HepG2 (cell line): ENCODE data around the gene GPR137. TPM values are rescaled to one million over a fixed set of nuclear protein-coding genes. Genes with fewer than 3 reads are reported as not detected.
A peak's percentile ranks its signal among the peaks of the same experiment; 100 is the strongest.

Experiments
- ATAD3A ChIP-seq: sonication (generic); formaldehyde crosslinking; IDR thresholded peaks from 2 replicates; pipeline ENCODE4 v1.4.0; 2020; ENCODE audit warnings: missing genetic modification reagents
- CBX1 ChIP-seq: IDR thresholded peaks from one replicate; pipeline ENCODE4 v1.6.1; 2016; ENCODE audit warnings: antibody characterized with exemption, low read depth
- DR1 ChIP-seq: sonication (generic); formaldehyde crosslinking; IDR thresholded peaks from 2 replicates; pipeline ENCODE4 v1.8.0; 2021; ENCODE audit warnings: mild to moderate bottlenecking, missing genetic modification reagents, inconsistent platforms
- GTF2F1 ChIP-seq: fragments of 150-350 bp; IDR thresholded peaks from 2 replicates; pipeline ENCODE4 v1.6.1; 2014; ENCODE audit warnings: low read length
- HIVEP1 ChIP-seq: sonication (generic); formaldehyde crosslinking; IDR thresholded peaks from 2 replicates; pipeline ENCODE4 v1.4.0; 2020; ENCODE audit warnings: mild to moderate bottlenecking, missing genetic modification reagents
- KDM5B ChIP-seq: sonication (generic); formaldehyde crosslinking; IDR thresholded peaks from 2 replicates; pipeline ENCODE4 v1.4.0; 2020; ENCODE audit warnings: missing genetic modification reagents, mild to moderate bottlenecking, borderline replicate concordance
- MXD4 ChIP-seq: IDR thresholded peaks from 2 replicates; pipeline ENCODE4 v1.6.1; 2016; ENCODE audit warnings: mild to moderate bottlenecking, missing biosample characterization, missing genetic modification reagents
- POGZ ChIP-seq: sonication (generic); formaldehyde crosslinking; IDR thresholded peaks from 2 replicates; pipeline ENCODE4 v1.4.0; 2020; ENCODE audit warnings: mild to moderate bottlenecking, missing genetic modification reagents
- RBM22 ChIP-seq: fragments of 200-400 bp; formaldehyde crosslinking; optimal IDR thresholded peaks from 2 replicates; pipeline ENCODE3; 2017; ENCODE audit warnings: mild to moderate bottlenecking, low read length, moderate library complexity
- REL ChIP-seq: sonication (generic); formaldehyde crosslinking; conservative IDR thresholded peaks from 2 replicates; pipeline ENCODE4 v1.8.0; 2022; ENCODE audit warnings: mild to moderate bottlenecking, missing genetic modification reagents, moderate library complexity
- RFX1 ChIP-seq: fragments of 450-650 bp; IDR thresholded peaks from 2 replicates; pipeline ENCODE4 v1.6.1; 2017
- SIN3A ChIP-seq: IDR thresholded peaks from 2 replicates; pipeline ENCODE4 v1.6.1; 2011; ENCODE audit warnings: low read depth, mild to moderate bottlenecking, control low read depth, low read length, borderline replicate concordance
- SMARCC2 ChIP-seq: fragments of 450-650 bp; IDR thresholded peaks from 2 replicates; pipeline ENCODE4 v1.6.1; 2017; ENCODE audit warnings: antibody characterized with exemption, mild to moderate bottlenecking
- SP2 ChIP-seq: sonication (generic); formaldehyde crosslinking; IDR thresholded peaks from 2 replicates; pipeline ENCODE4 v1.5.1; 2020; ENCODE audit warnings: mild to moderate bottlenecking, missing genetic modification reagents
- TOPORS ChIP-seq: sonication (generic); formaldehyde crosslinking; IDR thresholded peaks from 2 replicates; pipeline ENCODE4 v1.8.0; 2023; ENCODE audit warnings: mild to moderate bottlenecking, missing genetic modification reagents
- ZBTB33 ChIP-seq: sonication (generic); formaldehyde crosslinking; IDR thresholded peaks from 2 replicates; pipeline ENCODE4 v1.4.0; 2020; ENCODE audit warnings: missing genetic modification reagents
- ZC3H4 ChIP-seq: sonication (generic); formaldehyde crosslinking; IDR thresholded peaks from 2 replicates; pipeline ENCODE4 v1.4.0; 2020; ENCODE audit warnings: missing genetic modification reagents, borderline replicate concordance
- ZFP82 ChIP-seq: sonication (generic); formaldehyde crosslinking; IDR thresholded peaks from 2 replicates; pipeline ENCODE4 v1.5.1; 2020; ENCODE audit warnings: mild to moderate bottlenecking, missing genetic modification reagents, borderline replicate concordance
- ZNF12 ChIP-seq: sonication (generic); formaldehyde crosslinking; IDR thresholded peaks from 2 replicates; pipeline ENCODE4 v1.5.0; 2020; ENCODE audit warnings: missing genetic modification reagents
- ZNF24 ChIP-seq: fragments of 450-650 bp; IDR thresholded peaks from 2 replicates; pipeline ENCODE4 v1.6.1; 2017; ENCODE audit warnings: antibody characterized with exemption, mild to moderate bottlenecking
- ZNF282 ChIP-seq: fragments of 450-650 bp; IDR thresholded peaks from 2 replicates; pipeline ENCODE4 v1.6.1; 2018; ENCODE audit not compliant: partially characterized antibody
- ZNF326 ChIP-seq: sonication (generic); formaldehyde crosslinking; IDR thresholded peaks from 2 replicates; pipeline ENCODE4 v1.4.0; 2020; ENCODE audit warnings: missing genetic modification reagents, borderline replicate concordance
- ZNF546 ChIP-seq: sonication (generic); formaldehyde crosslinking; conservative IDR thresholded peaks from 2 replicates; pipeline ENCODE4 v1.8.1; 2023; ENCODE audit warnings: mild to moderate bottlenecking, missing genetic modification reagents
- ZNF672 ChIP-seq: sonication (generic); formaldehyde crosslinking; IDR thresholded peaks from 2 replicates; pipeline ENCODE4 v1.8.1; 2022; ENCODE audit warnings: missing genetic modification reagents
- ZNF720 ChIP-seq: sonication (generic); formaldehyde crosslinking; IDR thresholded peaks from 2 replicates; pipeline ENCODE4 v1.4.0; 2020; ENCODE audit warnings: missing genetic modification reagents
- ZNF790 ChIP-seq: sonication (generic); formaldehyde crosslinking; IDR thresholded peaks from 2 replicates; pipeline ENCODE4 v1.8.0; 2022; ENCODE audit warnings: missing genetic modification reagents, mild to moderate bottlenecking, borderline replicate concordance
- ZNF841 ChIP-seq: sonication (generic); formaldehyde crosslinking; IDR thresholded peaks from 2 replicates; pipeline ENCODE4 v1.8.1; 2023; ENCODE audit warnings: missing genetic modification reagents, borderline replicate concordance
- polyA plus RNA-seq, 8 experiments: library from polyadenylated mRNA; depleted of rRNA in 3 of 8; stranded (reverse) in 7 of 8; unstranded in 1 of 8; fragments of >200 nt; fragmentation: Illumina TruSeq in 4 of 8; extraction: Trizol in 4 of 8; gene quantifications; 2 replicates each; pipeline versions ENCODE4 v1.2.1 to v1.2.3, GENCODE V29; 2011 to 2016; ENCODE audit warnings: low read depth in 4 of 8, missing spikeins in 1 of 8, mixed read lengths in 1 of 8; ENCODE audit not compliant: insufficient read depth in 1 of 8
- total RNA-seq, 5 experiments: library from RNA; depleted of rRNA; stranded (reverse); fragments of >200 nt; fragmentation: Illumina TruSeq; extraction: Trizol; gene quantifications; 2 replicates each; pipeline ENCODE4 v1.2.3, GENCODE V29; 2016; ENCODE audit warnings: low read depth in 1 of 5
- TF ChIP-seq, protein P1 (sequence below): sonication (generic); formaldehyde crosslinking; IDR thresholded peaks from 2 replicates; pipeline ENCODE4 v1.8.0; 2022; ENCODE audit warnings: mild to moderate bottlenecking, missing genetic modification reagents; ENCODE audit not compliant: insufficient replicate concordance
- TF ChIP-seq, protein P2 (sequence below): sonication (generic); formaldehyde crosslinking; IDR thresholded peaks from 2 replicates; pipeline ENCODE4 v1.9.0; 2021; ENCODE audit warnings: missing genetic modification reagents, mild to moderate bottlenecking, borderline replicate concordance

GPR137 gene
- total and polyA plus RNA-seq, 2 of the 13 experiments (the other 11 are each of a cell fraction or from before 2014, with no cell fraction given): 8.5 to 13.2 TPM

- TF ChIP-seq ZBTB33 (CRISPR knock-in tag) (no peak), DR1 (CRISPR knock-in tag) (no peak; the same call in 1 of the 2 replicates), SP2 (CRISPR knock-in tag) (peak; percentile 59), ZNF672 (no peak), ZNF841 (CRISPR knock-in tag) (no peak), ZNF546 (CRISPR knock-in tag) (peak; percentile 91), MXD4 (CRISPR knock-in tag) (peak; percentile 77; the same call in 1 of the 2 replicates), HIVEP1 (CRISPR knock-in tag) (no peak), RBM22 (no peak), KDM5B (CRISPR knock-in tag) (no peak), TOPORS (CRISPR knock-in tag) (0 out of 2 replicates have a peak, but pooled peaks have one; percentile 63), ZNF790 (CRISPR knock-in tag) (no peak; the same call in 1 of the 2 replicates), ZNF24 (no peak), ZNF282 (no peak), ZFP82 (CRISPR knock-in tag) (no peak), GTF2F1 (no peak), ATAD3A (CRISPR knock-in tag) (no peak), SIN3A (peak; percentile 60; the same call in 1 of the 2 replicates), ZNF720 (CRISPR knock-in tag) (no peak), POGZ (CRISPR knock-in tag) (no peak), ZC3H4 (CRISPR knock-in tag) (no peak), SMARCC2 (no peak), CBX1 (peak; percentile 48), ZNF326 (CRISPR knock-in tag) (no peak), ZNF12 (no peak), RFX1 (no peak), REL (no peak)
- TF ChIP-seq, protein P1, sequence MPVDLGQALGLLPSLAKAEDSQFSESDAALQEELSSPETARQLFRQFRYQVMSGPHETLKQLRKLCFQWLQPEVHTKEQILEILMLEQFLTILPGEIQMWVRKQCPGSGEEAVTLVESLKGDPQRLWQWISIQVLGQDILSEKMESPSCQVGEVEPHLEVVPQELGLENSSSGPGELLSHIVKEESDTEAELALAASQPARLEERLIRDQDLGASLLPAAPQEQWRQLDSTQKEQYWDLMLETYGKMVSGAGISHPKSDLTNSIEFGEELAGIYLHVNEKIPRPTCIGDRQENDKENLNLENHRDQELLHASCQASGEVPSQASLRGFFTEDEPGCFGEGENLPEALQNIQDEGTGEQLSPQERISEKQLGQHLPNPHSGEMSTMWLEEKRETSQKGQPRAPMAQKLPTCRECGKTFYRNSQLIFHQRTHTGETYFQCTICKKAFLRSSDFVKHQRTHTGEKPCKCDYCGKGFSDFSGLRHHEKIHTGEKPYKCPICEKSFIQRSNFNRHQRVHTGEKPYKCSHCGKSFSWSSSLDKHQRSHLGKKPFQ (CRISPR knock-in tag): no peak
- TF ChIP-seq, protein P2, sequence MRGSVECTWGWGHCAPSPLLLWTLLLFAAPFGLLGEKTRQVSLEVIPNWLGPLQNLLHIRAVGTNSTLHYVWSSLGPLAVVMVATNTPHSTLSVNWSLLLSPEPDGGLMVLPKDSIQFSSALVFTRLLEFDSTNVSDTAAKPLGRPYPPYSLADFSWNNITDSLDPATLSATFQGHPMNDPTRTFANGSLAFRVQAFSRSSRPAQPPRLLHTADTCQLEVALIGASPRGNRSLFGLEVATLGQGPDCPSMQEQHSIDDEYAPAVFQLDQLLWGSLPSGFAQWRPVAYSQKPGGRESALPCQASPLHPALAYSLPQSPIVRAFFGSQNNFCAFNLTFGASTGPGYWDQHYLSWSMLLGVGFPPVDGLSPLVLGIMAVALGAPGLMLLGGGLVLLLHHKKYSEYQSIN (CRISPR knock-in tag): no peak
These were observed 38.5 kb upstream of the GPR137 start, which contains the start of gene PPP1R14B (continued) for GRCh38 chr11:64246871-64247728.
